A549 (cell line): ENCODE data around the gene SIRT1.

Experiments used
- EP300 ChIP-seq, 2 experiments: fragments of >200 bp; sonication (Bioruptor Twin); formaldehyde crosslinking; IDR thresholded peaks; 2 replicates in 1 of 2; 3 replicates in 1 of 2; pipeline ENCODE4 v1.6.1; 2016 to 2017
- ESRRA ChIP-seq: fragments of 150-350 bp; IDR thresholded peaks from 2 replicates; pipeline ENCODE4 v1.6.1; 2014; ENCODE audit warnings: mild to moderate bottlenecking, low read length, borderline replicate concordance
- RFX5 ChIP-seq: fragments of 450-650 bp; IDR thresholded peaks from 2 replicates; pipeline ENCODE4 v1.7.1; 2014; ENCODE audit warnings: antibody characterized with exemption, mild to moderate bottlenecking, moderate library complexity
- TF ChIP-seq, protein P1 (sequence below): fragments of 200-600 bp; sonication (generic); IDR thresholded peaks from 2 replicates; pipeline ENCODE4 v1.6.1; 2016; ENCODE audit warnings: antibody characterized with exemption, mild to moderate bottlenecking, moderate library complexity
- TF ChIP-seq, protein P2 (sequence below): fragments of >200 bp; sonication (Bioruptor Twin); formaldehyde crosslinking; IDR thresholded peaks from 3 replicates; pipeline ENCODE4 v1.5.1; 2016

DNA sequence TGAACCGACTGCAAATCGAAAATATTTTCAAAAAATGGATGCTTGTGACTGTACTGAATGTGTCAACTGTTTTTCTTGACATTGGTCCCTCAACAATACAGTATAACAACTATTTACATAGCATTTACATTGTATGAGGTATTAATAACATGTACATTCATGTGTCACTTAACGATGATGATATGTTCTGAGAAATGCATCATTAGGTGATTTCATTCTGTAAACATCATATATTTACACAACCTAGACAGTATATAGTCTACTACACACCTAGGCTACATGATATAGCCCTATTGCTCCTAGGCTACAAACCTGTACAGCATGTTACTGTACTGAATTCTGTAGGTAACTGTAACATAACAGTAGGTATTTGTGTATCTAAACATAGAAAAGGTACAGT lies 39.7 kb downstream of the SIRT1 start:
- TF ChIP-seq, protein P1, sequence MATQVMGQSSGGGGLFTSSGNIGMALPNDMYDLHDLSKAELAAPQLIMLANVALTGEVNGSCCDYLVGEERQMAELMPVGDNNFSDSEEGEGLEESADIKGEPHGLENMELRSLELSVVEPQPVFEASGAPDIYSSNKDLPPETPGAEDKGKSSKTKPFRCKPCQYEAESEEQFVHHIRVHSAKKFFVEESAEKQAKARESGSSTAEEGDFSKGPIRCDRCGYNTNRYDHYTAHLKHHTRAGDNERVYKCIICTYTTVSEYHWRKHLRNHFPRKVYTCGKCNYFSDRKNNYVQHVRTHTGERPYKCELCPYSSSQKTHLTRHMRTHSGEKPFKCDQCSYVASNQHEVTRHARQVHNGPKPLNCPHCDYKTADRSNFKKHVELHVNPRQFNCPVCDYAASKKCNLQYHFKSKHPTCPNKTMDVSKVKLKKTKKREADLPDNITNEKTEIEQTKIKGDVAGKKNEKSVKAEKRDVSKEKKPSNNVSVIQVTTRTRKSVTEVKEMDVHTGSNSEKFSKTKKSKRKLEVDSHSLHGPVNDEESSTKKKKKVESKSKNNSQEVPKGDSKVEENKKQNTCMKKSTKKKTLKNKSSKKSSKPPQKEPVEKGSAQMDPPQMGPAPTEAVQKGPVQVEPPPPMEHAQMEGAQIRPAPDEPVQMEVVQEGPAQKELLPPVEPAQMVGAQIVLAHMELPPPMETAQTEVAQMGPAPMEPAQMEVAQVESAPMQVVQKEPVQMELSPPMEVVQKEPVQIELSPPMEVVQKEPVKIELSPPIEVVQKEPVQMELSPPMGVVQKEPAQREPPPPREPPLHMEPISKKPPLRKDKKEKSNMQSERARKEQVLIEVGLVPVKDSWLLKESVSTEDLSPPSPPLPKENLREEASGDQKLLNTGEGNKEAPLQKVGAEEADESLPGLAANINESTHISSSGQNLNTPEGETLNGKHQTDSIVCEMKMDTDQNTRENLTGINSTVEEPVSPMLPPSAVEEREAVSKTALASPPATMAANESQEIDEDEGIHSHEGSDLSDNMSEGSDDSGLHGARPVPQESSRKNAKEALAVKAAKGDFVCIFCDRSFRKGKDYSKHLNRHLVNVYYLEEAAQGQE, result no peak
- TF ChIP-seq, protein P2, sequence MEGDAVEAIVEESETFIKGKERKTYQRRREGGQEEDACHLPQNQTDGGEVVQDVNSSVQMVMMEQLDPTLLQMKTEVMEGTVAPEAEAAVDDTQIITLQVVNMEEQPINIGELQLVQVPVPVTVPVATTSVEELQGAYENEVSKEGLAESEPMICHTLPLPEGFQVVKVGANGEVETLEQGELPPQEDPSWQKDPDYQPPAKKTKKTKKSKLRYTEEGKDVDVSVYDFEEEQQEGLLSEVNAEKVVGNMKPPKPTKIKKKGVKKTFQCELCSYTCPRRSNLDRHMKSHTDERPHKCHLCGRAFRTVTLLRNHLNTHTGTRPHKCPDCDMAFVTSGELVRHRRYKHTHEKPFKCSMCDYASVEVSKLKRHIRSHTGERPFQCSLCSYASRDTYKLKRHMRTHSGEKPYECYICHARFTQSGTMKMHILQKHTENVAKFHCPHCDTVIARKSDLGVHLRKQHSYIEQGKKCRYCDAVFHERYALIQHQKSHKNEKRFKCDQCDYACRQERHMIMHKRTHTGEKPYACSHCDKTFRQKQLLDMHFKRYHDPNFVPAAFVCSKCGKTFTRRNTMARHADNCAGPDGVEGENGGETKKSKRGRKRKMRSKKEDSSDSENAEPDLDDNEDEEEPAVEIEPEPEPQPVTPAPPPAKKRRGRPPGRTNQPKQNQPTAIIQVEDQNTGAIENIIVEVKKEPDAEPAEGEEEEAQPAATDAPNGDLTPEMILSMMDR, result no peak
- TF ChIP-seq ESRRA (no peak), EP300 (IDR thresholded peaks at IDR 0.05) (no peak), RFX5 (no peak)
